Hematopoietic multipotent progenitor cell treated with erythropoietin and hydrocortisone succinate and interleukin-3 and kit ligand, for 17 days (in vitro differentiated cells): ENCODE measurements around the gene SMIM1.
"Not testable (repeated sequence)": the region's sequence is repeated elsewhere in the genome, so short reads cannot be mapped to it uniquely, and the experiment has no call there.

Experiments used
- DNase-seq: peaks from one replicate; pipeline ENCODE4 v3.0.0-alpha.2; 2015; ENCODE audit warnings: low spot score

SMIM1 gene

DNA sequence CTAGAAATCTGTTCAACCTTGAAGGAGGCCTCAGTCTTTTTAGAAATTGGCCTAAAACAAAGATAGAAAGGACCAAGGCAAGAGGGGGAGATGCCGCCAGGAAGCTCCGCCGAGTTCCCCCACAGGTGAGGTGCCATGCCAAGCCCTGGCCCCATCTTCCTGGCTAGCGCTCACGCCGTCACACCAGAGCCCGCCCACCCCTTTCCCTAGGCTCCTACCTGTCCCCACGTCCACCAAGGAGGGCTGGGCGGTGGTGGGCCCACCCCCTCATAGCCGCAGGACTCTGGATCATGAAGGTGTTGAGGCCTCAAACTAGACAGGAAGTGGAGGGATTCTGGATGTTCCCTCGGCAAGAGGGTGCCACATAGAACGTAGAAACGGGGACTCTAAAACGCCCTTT, 35.8 kb upstream of the SMIM1 start:
- no peak for DNase-seq

DNA sequence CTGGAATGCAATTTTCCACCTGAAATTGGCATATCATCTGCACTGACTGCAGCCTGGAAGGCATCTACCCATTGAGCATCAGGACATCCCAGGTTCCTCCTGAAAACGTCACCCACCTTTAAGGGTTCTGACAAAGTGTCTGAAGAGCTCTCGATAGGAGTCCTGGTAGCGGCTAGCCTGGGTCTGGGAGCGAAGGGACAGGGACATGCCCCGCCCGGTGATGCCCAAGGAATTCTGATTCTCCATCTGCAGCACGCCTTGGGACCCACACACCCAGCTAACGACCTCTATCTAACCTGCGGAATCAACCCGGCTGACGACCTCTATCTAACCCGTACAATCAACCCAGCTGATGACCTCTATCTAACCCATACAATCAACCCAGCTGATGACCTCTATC, 33.6 kb upstream of the SMIM1 start:
- no peak for DNase-seq

DNA sequence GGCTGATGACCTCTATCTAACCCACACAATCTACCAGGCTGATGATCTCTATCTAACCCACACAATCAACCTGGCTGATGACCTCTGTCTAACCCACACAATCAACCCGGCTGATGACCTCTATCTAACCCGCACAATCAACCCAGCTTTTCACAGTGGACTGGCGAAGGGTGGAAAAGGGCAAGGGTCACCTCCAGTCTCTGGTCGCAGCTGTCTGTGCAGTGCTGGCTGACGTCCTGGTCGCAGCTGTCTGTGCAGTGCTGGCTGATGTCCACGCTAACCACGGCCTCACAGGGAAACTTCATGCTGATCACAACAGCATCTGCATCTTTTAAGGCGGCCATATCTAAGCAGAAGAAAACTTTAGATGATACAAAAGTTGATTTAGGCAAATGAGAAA, 32.5 kb upstream of the SMIM1 start:
- DNase-seq, result no peak

DNA sequence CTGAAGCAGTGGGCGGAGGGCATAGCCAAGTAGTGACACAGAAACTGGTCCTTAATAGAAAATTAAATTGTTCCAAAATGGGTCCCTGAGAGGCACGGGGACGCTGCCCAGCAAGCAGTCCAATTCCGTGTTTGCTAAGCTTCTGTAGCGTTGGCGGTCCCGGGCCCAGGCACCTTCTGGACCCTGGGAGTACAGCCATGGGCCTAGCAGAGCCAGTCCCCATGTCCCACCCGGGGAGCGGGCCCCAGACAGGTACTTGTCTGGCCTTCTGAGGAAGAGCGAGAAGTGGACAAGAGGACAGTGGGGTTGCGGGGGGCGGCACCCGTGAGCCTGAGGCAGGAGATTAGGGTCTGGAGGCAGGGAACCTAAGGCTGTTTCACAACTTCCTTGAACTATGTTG, 31.8 kb upstream of the SMIM1 start:
- DNase-seq, result no peak

DNA sequence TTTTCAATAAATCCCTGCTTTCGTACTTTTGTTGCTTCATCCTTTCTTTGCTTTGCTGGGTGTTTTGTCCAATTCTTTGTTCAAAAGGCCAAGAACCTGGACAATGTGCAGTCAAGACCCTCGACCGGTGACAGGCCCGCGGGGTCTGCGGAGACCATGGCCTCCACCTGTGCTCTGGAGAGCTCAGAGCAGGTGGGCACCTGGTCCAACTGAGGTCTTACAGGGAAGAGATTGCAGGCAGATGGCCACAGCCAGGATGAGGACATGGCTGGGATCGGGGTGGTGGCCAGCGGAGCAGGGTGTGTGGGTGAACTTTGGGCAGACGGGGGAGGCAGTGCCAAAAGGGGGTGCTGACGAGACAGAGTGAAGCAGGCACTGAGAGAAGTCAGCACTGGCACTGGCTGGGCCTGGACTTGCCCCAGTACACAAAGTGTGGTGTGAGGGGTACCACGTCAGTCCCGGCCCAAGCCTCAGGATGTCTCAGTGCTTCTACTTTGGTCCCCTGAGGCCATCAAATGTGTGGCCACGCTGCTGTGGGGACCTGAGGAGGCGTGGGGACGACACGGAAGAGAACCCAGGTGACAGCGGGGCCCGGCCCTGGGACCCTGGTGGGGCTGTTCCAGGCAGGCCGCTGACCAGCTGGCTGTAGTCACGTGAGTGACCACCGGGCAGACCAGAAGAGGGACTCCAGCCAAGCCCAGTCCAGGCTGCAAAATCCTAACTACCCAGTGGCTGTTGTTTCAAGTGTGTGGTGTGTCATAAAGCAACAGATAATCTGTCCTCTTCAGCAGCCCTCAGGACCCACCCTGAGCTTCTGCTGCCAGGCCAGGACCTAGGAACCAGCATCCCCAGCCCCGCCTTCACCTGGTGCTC, 30.7 kb upstream of the SMIM1 start:
- no peak for DNase-seq

DNA sequence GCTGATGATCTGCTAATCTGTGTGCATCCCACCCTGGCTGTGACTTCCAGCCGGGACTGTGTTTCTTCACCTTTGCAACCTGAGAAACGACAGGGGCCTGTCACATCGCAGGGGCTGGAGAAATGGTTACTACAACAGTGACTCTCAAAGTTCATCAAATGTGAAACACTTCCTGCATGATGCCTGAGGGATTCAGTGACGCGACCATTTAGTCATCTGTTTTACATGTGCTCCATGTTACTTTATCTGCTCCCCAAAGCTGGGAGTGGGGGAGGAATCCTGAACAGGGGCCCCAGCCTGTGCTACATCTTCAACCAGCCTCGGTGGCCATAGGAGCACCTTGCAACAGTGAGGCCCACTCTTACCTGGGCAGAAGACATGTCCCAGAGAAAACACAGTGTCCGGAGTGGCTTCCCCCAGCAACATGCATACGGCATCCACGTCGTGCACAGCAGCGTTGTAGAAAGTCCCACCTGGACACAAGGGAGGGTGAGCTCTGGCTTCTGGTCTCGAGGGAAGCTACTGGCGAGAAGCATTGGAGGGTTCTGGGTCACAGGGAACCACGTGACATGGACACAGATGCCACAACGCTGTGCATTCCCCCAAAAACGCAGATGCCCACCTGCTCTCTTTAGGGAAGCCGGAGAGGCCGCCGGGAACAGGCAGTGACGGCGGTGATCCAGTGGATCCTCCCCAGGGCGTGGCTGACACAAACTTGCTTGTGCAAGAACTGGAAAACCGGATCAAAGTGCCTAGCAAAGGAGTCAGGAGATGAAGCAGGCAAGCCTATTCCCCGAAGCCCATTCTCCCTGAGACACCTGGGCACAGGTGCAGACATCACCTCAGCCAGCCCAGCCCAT, 29.9 kb upstream of the SMIM1 start:
- DNase-seq, result no peak

DNA sequence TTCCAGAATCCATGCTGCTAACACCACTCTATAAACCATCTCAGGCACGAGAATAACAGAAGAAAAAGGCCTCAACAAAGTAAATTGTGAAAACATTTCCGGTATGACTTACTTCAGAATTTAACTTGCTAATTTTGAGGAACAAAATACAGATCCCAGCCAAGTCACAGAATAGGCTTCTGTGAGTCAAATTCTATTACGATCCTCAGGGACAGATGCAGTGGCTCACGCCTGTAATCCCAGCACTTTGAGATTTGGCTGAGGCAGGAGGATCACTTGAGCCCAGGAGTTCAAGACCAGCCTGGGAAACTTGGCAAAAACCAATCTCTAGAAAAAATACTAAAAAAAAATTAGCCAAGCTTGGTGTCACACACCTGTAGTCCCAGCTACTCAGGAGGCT, 29.1 kb upstream of the SMIM1 start:
- no peak for DNase-seq

DNA sequence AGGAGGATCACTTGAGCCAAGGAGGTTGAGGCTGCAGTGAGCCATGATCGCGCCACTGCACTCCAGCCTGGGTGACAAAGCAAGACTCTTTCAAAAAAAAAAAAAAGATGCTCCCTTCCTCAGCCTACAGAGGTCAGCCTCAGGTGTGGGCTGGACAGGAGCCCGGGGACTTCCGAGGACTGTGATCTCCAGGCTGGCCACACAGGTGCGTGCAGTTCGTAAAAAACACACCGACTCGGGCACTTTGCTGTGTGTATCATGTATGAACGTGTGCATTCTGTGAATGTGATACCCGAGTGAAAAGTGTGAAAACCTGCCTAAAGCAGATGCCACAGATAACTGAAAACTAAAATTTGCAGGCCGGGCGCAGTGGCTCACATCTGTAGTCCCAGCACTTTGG, 28.7 kb upstream of the SMIM1 start:
- DNase-seq, result no peak

DNA sequence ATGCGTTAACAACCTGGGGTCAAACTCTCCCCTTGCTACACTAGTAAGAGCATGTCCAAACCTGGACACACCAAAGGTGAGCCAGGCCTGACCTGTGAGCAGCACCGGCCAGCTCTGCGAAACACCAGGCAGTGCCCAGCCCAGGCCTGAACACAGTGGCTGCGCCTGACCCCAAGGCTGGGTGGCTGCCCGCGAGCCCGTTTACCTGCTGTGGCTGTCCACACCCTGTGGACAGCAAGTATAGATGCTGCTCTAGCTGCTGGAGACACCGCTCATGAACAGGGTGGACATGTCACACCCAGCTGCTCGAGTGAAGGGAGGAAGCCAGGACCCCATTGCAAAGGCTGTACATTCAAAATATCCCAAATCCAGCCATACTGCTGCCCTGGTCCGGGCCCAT, 27.9 kb upstream of the SMIM1 start:
- no peak for DNase-seq

DNA sequence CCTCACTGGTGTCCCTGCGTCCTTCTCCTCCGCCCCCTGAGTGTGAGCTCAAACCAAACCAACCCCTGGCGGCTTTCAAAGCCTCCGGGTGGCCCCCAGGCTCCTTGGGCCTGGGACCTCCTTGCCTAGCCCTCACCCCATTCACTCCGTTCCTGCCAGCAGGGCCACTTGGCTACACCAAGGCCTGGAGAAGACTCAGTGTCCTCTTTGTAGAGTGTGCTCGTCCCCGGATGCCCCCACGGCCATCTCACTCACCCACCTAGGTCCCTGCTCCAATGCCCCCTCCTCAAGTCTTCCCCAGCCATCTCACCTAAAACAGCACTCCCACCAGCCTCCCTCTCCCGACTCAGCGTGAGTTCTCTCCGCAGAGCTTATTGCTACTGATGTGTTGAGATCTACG, 27.5 kb upstream of the SMIM1 start:
- DNase-seq, result no peak

DNA sequence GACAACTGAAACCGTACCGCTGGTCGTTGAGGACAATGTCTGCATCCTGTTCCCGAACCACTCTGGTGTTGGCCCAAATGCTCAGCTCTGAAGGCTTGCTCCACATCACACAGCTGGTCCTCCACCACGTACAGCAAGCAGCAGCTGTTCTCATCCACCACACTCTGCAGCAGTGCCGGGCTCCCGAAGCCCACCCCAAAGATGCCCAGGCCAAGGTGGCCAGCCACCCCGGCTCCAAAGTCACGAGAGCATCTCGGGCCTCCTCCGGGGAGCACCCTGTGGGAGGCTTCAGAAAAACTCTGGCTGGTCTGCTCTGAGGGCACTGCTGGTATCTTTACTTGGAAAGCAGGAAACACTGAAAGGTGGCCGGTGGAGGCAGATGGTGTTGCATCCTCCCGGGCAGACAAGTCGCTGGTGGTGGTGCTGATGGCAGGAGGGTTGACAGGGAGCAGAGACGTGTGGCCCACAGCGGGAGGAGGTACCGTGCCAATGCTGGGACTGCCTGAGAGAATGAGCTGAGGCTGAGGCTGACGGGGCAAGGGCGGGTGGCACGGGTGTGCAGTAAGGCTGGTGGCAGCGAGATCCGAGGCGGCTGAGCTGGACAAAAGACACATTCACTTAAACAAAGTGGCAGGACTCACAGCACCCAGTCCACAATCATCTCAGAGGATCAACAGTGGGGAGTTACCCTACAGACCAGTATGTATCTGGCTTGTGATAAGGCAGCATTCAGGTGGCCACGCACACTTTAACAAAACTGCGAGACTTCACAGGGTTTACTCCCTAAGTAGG, 26.8 kb upstream of the SMIM1 start:
- DNase-seq, result no peak

DNA sequence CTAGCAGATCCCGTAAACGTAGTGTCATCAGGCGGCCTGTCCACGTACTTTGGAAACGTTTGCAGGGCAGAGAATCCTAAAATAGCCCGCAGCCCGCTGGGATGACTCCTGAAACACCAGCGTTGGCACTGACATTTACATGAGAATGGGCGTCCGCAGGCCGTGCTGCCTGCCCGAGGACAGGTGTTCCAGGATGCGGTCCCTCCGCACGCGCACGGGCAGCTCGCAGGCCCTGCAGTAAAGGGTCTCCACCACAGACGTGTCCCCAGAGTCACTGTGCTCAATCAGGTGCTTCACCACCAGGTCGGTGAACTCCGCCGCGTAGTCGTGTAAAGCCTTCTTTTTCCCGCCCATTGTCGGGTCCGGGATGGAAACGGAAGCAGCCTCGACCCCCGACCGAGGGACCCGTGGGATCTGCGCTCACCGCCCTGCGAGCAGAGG, 26.1 kb upstream of the SMIM1 start:
- DNase-seq, result no peak

DNA sequence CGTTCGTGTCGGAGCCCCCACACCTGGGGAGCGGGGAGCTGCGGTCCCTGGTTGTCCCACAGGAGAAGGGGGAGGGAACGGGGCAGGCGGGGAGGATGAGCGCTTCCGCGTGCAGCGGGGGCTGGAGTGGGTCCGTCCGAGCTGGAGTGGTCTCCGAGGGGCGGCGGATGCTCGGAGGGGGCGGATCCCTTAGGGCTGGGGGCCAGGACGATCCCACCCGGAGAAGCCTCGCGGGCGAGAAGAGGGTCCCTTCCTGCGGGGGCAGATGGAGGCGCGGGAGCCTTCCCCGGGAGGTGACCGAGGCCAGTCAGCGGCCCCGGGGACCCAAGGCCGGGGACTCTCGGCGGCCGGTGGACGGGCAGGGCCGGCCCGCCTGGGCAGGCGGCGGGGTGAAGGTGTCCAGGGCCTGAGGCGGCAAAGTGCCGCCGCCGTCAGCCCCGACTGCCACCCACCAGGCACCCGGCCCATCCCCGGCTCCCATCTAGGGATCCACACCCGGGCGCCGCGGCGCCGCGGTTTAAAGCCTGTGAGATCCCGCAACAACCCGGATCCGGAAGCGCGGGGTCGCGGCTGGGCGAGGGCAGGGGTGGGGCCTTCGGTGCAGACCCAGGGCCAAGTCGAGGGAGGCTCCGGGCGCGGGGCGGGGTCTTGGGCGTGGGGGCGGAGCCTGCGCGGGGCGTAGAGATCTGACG, 25.6 kb upstream of the SMIM1 start:
- DNase-seq, result peak; percentile 69

DNA sequence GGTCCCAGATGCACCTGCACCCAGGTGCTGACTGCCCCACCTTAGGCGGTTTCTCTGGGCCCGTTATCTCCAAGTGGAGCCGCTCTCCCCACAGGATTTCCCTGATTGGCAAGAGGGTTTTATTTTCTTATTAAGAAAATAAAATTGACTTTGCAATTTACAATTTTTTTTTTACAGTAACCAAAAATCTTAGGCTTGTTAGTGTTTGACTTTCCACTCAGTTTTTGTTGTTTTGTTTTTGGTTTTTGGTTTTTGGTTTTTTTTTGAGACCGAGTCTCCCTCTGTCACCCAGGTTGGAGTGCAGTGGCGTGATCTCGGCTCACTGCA, 25.1 kb upstream of the SMIM1 start:
- no peak for DNase-seq

DNA sequence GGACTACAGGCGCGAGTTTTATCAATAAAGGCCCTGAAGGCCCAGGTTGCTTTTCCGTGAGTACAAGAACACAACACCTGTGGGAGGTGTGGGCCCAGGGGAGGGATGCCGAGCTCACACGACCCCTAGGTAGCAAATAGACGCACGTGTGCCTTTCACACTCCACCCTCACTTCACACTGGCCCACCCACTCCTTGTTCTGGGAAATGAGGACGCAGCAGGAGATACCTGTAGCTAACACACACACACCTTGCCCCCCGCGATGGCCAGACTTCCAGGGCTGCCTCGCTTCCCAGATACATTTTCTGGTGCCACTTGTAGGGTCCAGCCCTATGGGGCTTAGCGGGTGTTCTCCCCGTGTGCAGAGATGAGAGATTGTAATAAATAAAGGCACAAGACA, 24.6 kb upstream of the SMIM1 start:
- DNase-seq, result no peak

DNA sequence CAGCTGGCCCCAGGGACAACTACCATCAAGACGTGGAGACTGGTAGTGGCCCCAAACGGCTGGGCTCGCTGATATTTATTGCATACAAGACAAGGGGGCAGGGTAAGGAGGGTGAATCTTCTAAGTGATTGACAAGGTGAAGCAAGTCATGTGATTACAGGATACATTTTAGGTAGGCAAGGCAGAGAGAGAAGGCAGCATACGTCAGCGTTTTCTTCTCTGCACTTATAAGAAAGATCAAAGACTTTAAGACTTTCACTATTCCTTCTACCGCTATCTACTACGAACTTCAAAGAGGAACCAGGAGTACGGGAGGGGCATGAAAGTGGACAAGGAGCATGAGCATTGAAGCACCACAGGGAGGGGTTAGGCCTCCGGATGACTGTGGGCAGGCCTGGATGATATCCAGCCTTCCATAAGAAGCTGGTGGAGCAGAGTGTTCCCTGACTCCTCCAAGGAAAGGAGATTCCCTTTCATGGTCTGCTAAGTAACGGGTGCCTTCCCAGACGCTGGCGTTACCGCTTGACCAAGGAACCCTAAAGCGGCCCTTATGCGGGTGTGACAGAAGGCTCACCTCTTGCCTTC, 24.1 kb upstream of the SMIM1 start:
- not testable (repeated sequence) for DNase-seq

DNA sequence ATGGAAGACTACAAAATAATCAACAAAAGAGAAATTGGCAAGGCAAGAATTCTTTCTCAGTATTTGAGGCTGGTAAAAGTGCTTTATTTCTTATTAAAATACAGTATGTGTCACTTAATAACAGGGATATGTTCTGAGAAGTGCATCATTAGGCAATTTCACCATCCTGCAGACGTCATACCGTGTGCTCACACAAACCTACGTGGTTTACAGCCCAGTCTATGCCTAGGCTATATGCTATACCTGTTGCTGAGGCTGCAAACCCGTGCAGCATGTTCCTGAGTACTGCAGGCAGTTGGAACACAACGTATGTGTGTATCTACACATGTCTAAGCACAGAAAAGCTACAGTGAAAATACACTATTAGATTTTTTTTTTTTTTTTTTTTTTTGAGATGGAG, 23.0 kb upstream of the SMIM1 start:
- DNase-seq, result no peak

DNA sequence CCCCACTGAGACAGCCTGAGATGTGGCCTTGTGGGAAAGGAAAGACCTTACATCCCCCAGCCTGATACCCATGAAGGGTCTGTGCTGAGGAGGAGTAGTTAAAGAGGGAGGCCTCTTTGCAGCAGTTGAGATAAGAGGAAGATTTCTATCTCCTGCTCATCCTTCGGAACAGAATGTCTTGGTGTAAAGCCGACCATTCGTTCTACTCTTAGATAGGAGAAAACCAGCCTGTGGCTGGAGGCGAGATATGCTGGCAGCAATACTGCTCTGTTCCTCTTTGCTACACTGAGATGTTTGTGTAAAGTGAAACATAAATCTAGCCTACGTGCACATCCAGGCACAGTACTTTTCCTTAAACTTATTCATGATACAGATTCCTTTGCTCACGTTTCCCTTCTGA, 21.8 kb upstream of the SMIM1 start:
- peak; percentile 19 for DNase-seq

DNA sequence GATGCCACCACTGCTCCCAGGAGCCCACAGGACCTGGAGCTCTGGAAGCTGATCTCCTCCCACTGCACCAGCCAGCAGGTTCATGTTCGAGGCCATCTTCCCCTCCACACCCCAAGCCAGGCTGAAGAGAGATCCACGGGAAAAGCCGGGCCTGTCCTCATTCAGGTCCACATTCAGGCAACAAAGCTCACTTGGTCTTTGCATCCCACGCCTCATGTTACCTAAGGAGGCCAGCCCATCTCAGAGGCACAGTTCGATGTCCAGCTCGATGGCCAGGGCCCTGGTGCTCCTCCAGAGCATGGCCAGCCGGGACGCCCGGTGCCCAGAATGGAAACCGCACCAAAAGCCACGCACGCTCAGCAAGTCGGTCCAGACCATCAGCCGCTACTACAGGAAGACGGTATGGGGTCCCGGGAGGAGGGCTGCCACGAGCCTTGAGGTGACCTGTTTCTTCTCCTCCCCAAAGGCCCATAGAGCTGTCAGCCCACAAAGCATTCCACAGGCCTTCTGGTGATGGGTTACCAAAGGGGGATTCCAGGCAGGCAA, 20.1 kb upstream of the SMIM1 start, which contains the start of gene CCDC27:
Gene CCDC27 (plus strand): TSS at position 51 of the 546 bp plus-strand sequence. CDS start 32 bp downstream, at position 83.
- no peak for DNase-seq

DNA sequence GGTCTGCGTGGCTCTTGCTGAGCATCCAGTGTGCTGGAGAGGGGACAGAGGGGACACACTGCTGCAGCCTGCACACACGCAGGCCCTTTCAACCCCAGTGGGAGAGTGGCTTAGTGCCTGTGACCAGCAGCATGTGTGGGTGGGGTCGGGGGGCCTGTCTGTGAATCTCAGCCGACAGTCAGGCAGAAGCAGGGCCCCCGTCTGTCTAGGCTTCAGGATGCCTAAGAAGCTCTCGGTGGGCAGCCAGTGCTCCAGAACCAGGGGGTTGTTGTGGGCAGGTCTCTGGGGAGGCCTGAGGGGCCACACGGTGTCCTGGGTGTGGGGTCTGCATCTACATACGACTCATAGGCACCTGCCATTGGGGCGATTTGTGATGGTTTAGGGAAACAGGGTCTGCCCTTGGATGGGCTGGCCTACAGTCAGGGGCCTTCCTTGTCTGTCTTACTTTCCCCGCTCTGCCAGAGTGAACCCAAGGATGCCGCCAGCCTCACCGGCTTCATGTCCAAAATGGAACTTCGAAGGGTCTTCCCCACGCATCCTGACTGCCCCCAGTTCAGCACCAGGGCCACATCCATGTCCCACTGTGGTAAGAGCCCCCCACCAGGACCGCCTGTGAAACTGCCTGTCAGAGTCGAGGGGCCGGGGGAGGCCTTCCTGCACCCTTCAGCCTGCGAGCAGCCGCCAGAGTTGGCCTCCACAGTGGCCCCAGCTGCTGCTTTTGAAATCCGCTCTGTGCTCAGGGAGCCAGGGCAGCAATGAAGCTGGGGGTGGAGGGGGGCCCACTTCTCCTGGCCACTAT, 18.7 kb upstream of the SMIM1 start:
- no peak for DNase-seq
